MCF 10A (cell line): ENCODE measurements around the gene LMTK2. TPM values are rescaled to one million over a fixed set of nuclear protein-coding genes. Genes with fewer than 3 reads are reported as not detected.
A peak's percentile ranks its signal among the peaks of the same experiment; 100 is the strongest.

Experiments
- Bru-seq: library from RNA; stranded (reverse); fragments of 400-500 nt; gene quantifications from one replicate; lab custom pipeline; 2021; lab: Mats Ljungman, UMichigan
- BruChase-seq, 2 experiments: library from RNA; stranded (reverse); fragments of 400-500 nt; gene quantifications; one replicate each; lab custom pipeline; 2021; lab: Mats Ljungman, UMichigan
- BruUV-seq: library from RNA; stranded (reverse); fragments of 400-500 nt; replicated peaks from 2 replicates; lab custom pipeline; 2021; lab: Mats Ljungman, UMichigan
- CTCF ChIA-PET: fragments of 300-600 bp; sonication (Branson Sonifier 250); formaldehyde crosslinking; extraction: SDS; loops from one replicate; lab custom pipeline; 2021; ENCODE audit warnings: antibody characterized with exemption, inconsistent platforms; lab: Yijun Ruan, JAX
- POLR2A ChIA-PET: fragments of 300-600, 350-650 bp; sonication (Branson Sonifier 250); formaldehyde crosslinking; extraction: SDS; loops from one replicate; lab custom pipeline; 2020; ENCODE audit warnings: antibody characterized with exemption, inconsistent platforms; lab: Yijun Ruan, JAX
- DNase-seq: peaks from one replicate; pipeline ENCODE4 v3.0.0-alpha.2; 2018; ENCODE audit not compliant: unreplicated experiment
- H3K27ac Mint-ChIP-seq: one replicate; pipeline ENCODE4 v1.8.0; 2022; ENCODE audit warnings: mild to moderate bottlenecking, low read depth, mixed read lengths; ENCODE audit not compliant: unreplicated experiment
- H3K27me3 Mint-ChIP-seq: one replicate; pipeline ENCODE4 v1.8.0; 2022; ENCODE audit warnings: mixed read lengths; ENCODE audit not compliant: insufficient read depth, unreplicated experiment
- H3K36me3 Mint-ChIP-seq: one replicate; pipeline ENCODE4 v1.8.0; 2022; ENCODE audit warnings: mild to moderate bottlenecking, moderate library complexity, mixed read lengths; ENCODE audit not compliant: insufficient read depth, unreplicated experiment
- H3K4me1 Mint-ChIP-seq: one replicate; pipeline ENCODE4 v1.8.0; 2022; ENCODE audit warnings: mixed read lengths; ENCODE audit not compliant: insufficient read depth, unreplicated experiment
- H3K4me3 Mint-ChIP-seq: one replicate; pipeline ENCODE4 v1.8.0; 2022; ENCODE audit warnings: mild to moderate bottlenecking, moderate library complexity, mixed read lengths; ENCODE audit not compliant: unreplicated experiment
- H3K9me3 Mint-ChIP-seq: one replicate; pipeline ENCODE4 v1.8.0; 2022; ENCODE audit warnings: mixed read lengths; ENCODE audit not compliant: unreplicated experiment
- intact Hi-C: fragments of 100-400 bp; cut with micrococcal nuclease; formaldehyde crosslinking; loops from 2 replicates; pipeline ENCODE4 v1.14.1; 2022
- long read RNA-seq: library from polyadenylated mRNA; stranded (forward); transcript quantifications from one replicate; pipeline ENCODE4 v2.0.0, GENCODE V29; 2022
- total RNA-seq: library from RNA; stranded (reverse); gene quantifications from 2 replicates; pipeline ENCODE4 v1.2.3, GENCODE V29; 2022
- TF ChIP-seq, protein P1 (sequence below): fragments of 200-600 bp; IDR thresholded peaks from one replicate; pipeline ENCODE4 v1.8.0; 2022; ENCODE audit warnings: antibody characterized with exemption, mild to moderate bottlenecking; ENCODE audit not compliant: unreplicated experiment

Gene LMTK2
- total RNA-seq (16.8 and 21.6 TPM in 2 replicates), Bru-seq, nascent RNA (percentile 73 among the genes with signal in this experiment), BruChase-seq, experiment 1, labeled RNA remaining after a 6-hour chase (percentile 78 among the genes with signal in this experiment), BruChase-seq, experiment 2, labeled RNA remaining after a 2-hour chase (percentile 72 among the genes with signal in this experiment)
- long read RNA-seq, full-length matches to known transcripts: 3 of 14 reads
- long read RNA-seq, partial matches to known transcripts: 10 of 14 reads
- long read RNA-seq, other reads (novel, unspliced or antisense): 1 of 14 reads

GRCh38 chr7:98106647-98107312, at the start of gene LMTK2:
Gene LMTK2 (plus strand): TSS chr7:98106862. CDS start chr7:98107178, 316 bp downstream.
- no TSS peak for BruUV-seq
- ChIA-PET CTCF (interaction anchor here (0.5 to 3.9 kb wide), 26 partner anchors 8 to 687 kb away, joined by 3 to 87 read pairs (median 5); no protein-coding TSS in a partner anchor), POLR2A (interaction anchor here (0.6 to 2.3 kb wide), 12 partner anchors 10 to 73 kb away, joined by 3 to 37 read pairs (median 3); no protein-coding TSS in a partner anchor)
- peaks cover 12% of the 10 kb centered on the region for H3K4me1 Mint-ChIP-seq
- H3K4me3 Mint-ChIP-seq: peak within 1 kb of the TSS; percentile 90
- H3K27ac Mint-ChIP-seq: peak within 1 kb of the TSS; percentile 79
- H3K27me3 Mint-ChIP-seq: no peaks in the 10 kb centered on the region
- H3K9me3 Mint-ChIP-seq: no peaks in the 10 kb centered on the region
- intact Hi-C loops: loop anchor here (1.0 kb wide), 2 partner anchors 62 to 85 kb away; no protein-coding TSS in a partner anchor
- no peaks in the 10 kb centered on the region for H3K36me3 Mint-ChIP-seq
- DNase-seq: peak; percentile 93
- TF ChIP-seq, protein P1, sequence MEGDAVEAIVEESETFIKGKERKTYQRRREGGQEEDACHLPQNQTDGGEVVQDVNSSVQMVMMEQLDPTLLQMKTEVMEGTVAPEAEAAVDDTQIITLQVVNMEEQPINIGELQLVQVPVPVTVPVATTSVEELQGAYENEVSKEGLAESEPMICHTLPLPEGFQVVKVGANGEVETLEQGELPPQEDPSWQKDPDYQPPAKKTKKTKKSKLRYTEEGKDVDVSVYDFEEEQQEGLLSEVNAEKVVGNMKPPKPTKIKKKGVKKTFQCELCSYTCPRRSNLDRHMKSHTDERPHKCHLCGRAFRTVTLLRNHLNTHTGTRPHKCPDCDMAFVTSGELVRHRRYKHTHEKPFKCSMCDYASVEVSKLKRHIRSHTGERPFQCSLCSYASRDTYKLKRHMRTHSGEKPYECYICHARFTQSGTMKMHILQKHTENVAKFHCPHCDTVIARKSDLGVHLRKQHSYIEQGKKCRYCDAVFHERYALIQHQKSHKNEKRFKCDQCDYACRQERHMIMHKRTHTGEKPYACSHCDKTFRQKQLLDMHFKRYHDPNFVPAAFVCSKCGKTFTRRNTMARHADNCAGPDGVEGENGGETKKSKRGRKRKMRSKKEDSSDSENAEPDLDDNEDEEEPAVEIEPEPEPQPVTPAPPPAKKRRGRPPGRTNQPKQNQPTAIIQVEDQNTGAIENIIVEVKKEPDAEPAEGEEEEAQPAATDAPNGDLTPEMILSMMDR: peak; percentile 84

GRCh38 chr7:98057157-98057556, 49.5 kb upstream of the LMTK2 start:
- no peak overlapping the region for H3K4me3 Mint-ChIP-seq
- DNase-seq: no peak
- no peaks in the 10 kb centered on the region for H3K9me3 Mint-ChIP-seq
- CTCF ChIA-PET: interaction anchor here (0.6 to 2.7 kb wide), 4 partner anchors 35 to 130 kb away, joined by 3 to 15 read pairs (median 4); no protein-coding TSS in a partner anchor
- H3K27ac Mint-ChIP-seq: peak overlapping the region; percentile 87
- H3K36me3 Mint-ChIP-seq: no peaks in the 10 kb centered on the region
- no peaks in the 10 kb centered on the region for H3K27me3 Mint-ChIP-seq
- POLR2A ChIA-PET: interaction anchor here (0.6 to 2.8 kb wide), 6 partner anchors 9 to 112 kb away, joined by 3 to 13 read pairs (median 4); no protein-coding TSS in a partner anchor
- BruUV-seq: no TSS peak
- TF ChIP-seq, protein P1: no peak
- peaks cover 36% of the 10 kb centered on the region for H3K4me1 Mint-ChIP-seq
- intact Hi-C loops: no loop called here

DNA sequence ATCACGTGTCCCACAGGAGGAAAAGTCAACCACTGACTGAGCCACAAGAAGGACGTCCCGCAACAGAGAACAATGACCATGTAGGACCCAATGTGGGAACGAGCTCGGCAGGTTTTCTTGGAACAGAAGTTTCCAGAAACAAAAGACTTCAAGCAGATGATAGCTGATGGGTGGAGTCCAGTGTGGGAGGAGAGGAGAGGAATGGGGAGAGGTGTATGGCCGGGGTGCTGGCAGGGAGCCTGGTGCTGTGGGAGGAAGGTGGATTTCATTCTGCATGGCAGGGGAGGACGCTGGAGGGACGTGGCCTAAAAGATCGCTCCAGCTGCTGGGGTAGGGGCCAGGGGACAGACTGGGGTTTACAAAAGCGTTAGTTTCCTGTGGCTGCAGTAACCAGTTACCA, 48.5 kb upstream of the LMTK2 start:
- BruUV-seq: no TSS peak
- Mint-ChIP-seq H3K4me1 (peaks cover 36% of the 10 kb centered on the region), H3K27ac (no peak overlapping the region), H3K9me3 (no peaks in the 10 kb centered on the region), H3K4me3 (no peak overlapping the region), H3K36me3 (no peaks in the 10 kb centered on the region), H3K27me3 (no peaks in the 10 kb centered on the region)
- DNase-seq: no peak
- CTCF ChIA-PET: interaction anchor here (0.5 to 2.7 kb wide), 5 partner anchors 8 to 720 kb away, joined by 3 to 15 read pairs (median 3); no protein-coding TSS in a partner anchor
- intact Hi-C loops: no loop called here
- POLR2A ChIA-PET: interaction anchor here (0.6 to 2.8 kb wide), 2 partner anchors 28 to 483 kb away, joined by 4 to 13 read pairs; no protein-coding TSS in a partner anchor
- TF ChIP-seq, protein P1: no peak
